ENCODE measurements around the gene TBCD. TPM values are rescaled to one million over a fixed set of nuclear protein-coding genes. Genes with fewer than 3 reads are reported as not detected.
A peak's percentile ranks its signal among the peaks of the same experiment; 100 is the strongest.

The TBCD gene
- total RNA-seq, 3 donors from 2014 or later, result 63.5 to 76.7 (median 66.1) TPM

GRCh38 chr17:82718986-82719685 lies 32.7 kb upstream of the TBCD start:
- Mint-ChIP-seq H3K36me3 (ENCODE audit: insufficient read depth) (peaks cover 28% of the 10 kb centered on the region), H3K9me3 (no peaks in the 10 kb centered on the region), H3K27me3 (ENCODE audit: low read depth) (no peaks in the 10 kb centered on the region), H3K4me1 (ENCODE audit: low read depth) (peaks cover 21% of the 10 kb centered on the region), H3K4me3 (no peak overlapping the region)
- DNase-seq (no peak), ATAC-seq (no peak)

- H3K27me3 Mint-ChIP-seq (ENCODE audit: low read depth), result no peaks in the 10 kb centered on the region
- H3K36me3 Mint-ChIP-seq (ENCODE audit: insufficient read depth), result peaks cover 28% of the 10 kb centered on the region
- DNase-seq (no peak), ATAC-seq (no peak)
- H3K9me3 Mint-ChIP-seq, result no peaks in the 10 kb centered on the region
- H3K4me1 Mint-ChIP-seq (ENCODE audit: low read depth), result peaks cover 21% of the 10 kb centered on the region
- no peak overlapping the region for H3K4me3 Mint-ChIP-seq
These were observed 31.7 kb upstream of the TBCD start for GRCh38 chr17:82720204-82720603.

- ATAC-seq (no peak), DNase-seq (no peak)
- Mint-ChIP-seq H3K27me3 (ENCODE audit: low read depth) (no peaks in the 10 kb centered on the region), H3K36me3 (ENCODE audit: insufficient read depth) (peaks cover 35% of the 10 kb centered on the region), H3K9me3 (no peaks in the 10 kb centered on the region), H3K4me1 (ENCODE audit: low read depth) (peaks cover 11% of the 10 kb centered on the region), H3K4me3 (no peak overlapping the region)
These were observed 29.4 kb upstream of the TBCD start for GRCh38 chr17:82722341-82723013.

DNA sequence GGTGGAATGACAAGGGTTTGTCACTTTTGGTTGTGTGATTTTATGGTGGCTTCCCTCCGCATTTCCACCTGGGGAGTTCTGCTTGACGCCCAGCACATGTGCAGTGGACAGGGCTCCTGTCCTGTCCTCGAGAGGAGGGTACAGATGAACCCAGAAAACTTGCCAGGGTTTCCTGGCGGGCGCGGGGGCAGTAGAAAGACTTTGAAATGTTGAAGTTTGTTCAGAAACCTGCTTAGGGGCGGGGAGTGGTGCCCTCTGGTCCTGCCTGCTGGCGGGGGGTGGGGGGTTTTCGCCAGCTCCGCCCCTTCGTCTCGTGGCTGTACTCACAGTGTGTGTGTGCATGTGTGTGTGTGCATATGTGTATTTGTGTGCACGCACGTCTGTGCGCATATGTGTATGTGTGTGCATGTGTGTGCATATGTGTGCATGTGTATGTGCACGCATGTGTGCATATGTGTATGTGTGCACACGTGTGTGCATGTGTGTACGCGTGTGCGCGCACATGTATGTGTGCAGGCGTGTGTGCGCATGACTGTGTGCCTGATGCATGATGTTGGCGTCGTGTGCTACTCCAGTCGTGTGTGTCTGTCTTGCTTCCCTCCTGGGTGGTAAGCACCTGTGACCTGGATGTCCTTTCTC lies 28.6 kb upstream of the TBCD start:
- Mint-ChIP-seq H3K27me3 (ENCODE audit: low read depth) (no peaks in the 10 kb centered on the region), H3K4me1 (ENCODE audit: low read depth) (peaks cover 4% of the 10 kb centered on the region), H3K36me3 (ENCODE audit: insufficient read depth) (peaks cover 32% of the 10 kb centered on the region), H3K4me3 (no peak overlapping the region), H3K9me3 (no peaks in the 10 kb centered on the region)
- DNase-seq (no peak), ATAC-seq (no peak)

DNA sequence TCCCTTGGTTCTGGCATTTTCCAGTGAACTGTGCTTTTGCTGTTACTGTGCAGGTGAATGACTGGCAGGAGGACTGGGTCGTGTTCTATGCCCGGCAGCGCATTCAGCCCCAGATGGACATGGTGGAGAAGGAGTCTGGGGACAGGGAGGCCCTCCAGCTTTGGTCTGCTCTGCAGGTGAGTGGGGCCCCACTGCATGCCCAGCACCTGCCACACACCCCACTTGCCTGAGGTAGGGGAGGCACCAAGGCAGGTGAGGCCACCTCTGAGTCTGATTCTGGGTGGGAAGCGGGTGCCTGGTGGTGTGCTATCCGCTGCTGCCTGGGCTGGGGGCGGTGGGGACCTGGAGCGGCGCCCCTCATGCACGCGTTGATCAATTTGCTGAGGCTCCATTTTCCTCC lies 25.4 kb upstream of the TBCD start:
- no peaks in the 10 kb centered on the region for H3K9me3 Mint-ChIP-seq
- no peak for ATAC-seq

DNA sequence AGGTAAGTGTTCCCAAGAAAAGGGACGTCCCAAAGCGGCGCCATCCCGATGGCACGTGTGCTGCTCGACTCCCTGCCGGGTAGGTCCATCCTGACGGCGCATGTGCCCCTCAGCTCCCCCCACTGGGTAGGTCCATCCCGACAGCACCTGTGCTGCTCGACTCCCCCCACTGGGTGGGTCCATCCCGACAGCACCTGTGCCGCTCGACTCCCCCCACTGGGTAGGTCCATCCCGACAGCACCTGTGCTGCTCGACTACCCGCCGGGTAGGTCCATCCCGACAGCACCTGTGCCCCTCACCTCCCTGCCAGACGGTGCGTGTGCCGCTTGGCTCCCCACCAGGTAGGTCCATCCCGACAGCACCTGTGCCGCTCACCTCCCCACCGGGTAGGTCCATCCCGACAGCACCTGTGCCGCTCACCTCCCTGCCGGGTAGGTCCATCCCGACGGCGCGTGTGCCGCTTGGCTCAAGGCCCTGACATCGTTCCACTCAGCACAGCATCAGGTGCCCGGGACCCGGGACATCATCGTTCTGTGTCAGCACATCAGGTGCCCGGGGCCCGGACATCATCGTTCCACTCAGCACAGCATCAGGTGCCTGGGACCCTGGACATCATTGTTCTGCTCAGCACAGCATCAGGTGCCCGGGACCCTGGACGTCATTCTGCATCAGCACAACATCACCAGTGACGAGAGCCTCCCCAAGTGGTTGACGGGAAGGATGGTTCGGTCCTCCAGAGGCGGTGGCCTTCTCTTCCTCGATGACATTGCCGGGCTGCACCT lies 22.2 kb upstream of the TBCD start:
- no peak for DNase-seq
- H3K36me3 Mint-ChIP-seq (ENCODE audit: insufficient read depth), result peaks cover 19% of the 10 kb centered on the region
- no peaks in the 10 kb centered on the region for H3K4me1 Mint-ChIP-seq (ENCODE audit: low read depth)
- H3K9me3 Mint-ChIP-seq, result peaks cover 6% of the 10 kb centered on the region
- no peak overlapping the region for H3K4me3 Mint-ChIP-seq
- H3K27me3 Mint-ChIP-seq (ENCODE audit: low read depth), result no peaks in the 10 kb centered on the region
- no peak for ATAC-seq

More for the DNA sequence above, 25.4 kb upstream of the TBCD start:
- no peaks in the 10 kb centered on the region for H3K27me3 Mint-ChIP-seq (ENCODE audit: low read depth)
- H3K36me3 Mint-ChIP-seq (ENCODE audit: insufficient read depth), result peaks cover 28% of the 10 kb centered on the region
- no peak overlapping the region for H3K4me3 Mint-ChIP-seq
- no peaks in the 10 kb centered on the region for H3K4me1 Mint-ChIP-seq (ENCODE audit: low read depth)
- no peak for DNase-seq

- Mint-ChIP-seq H3K4me3 (no peak overlapping the region), H3K27me3 (ENCODE audit: low read depth) (no peaks in the 10 kb centered on the region), H3K4me1 (ENCODE audit: low read depth) (peaks cover 4% of the 10 kb centered on the region), H3K9me3 (peaks cover 6% of the 10 kb centered on the region), H3K36me3 (ENCODE audit: insufficient read depth) (peaks cover 12% of the 10 kb centered on the region)
- DNase-seq (no peak), ATAC-seq (no peak)
These were observed 19.6 kb upstream of the TBCD start for GRCh38 chr17:82732118-82732743.

DNA sequence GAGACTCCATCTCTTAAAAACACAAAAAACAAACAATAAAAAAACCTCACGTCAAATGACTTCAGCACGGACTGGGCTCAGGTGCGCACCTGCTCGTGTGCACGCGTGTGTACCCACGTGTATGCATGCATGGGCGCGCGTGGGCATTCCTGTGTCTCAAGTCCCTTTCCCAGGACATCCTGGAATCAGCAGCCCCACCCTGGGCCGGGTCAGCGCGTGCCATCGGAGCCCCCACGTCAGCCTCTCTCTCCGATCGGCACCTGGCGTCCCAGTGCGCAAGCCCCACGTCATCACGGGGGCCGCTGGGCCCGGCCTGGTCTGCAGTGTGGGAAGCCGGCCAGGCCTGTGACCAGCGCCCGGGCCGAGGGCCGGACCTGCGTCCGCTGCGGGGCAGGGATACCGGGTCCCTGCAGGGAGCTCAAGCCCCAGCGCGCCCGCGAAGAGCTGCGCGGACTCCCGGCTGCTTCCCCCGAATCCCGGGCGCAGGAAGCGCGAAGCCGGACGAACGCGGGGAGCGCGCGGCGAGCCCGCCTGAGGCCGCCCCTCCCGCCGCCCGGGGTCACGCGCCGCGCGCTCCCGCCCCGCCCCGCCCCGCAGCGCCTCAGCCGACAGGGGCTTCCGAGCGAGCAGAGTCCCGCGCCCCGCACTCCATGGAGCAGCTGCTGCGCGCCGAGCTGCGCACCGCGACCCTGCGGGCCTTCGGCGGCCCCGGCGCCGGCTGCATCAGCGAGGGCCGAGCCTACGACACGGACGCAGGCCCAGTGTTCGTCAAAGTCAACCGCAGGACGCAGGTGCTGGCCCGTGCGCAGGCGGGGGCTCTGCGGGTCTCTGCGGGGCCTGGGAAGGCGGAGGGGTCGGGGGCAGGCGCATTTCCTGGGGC lies 16.6 kb upstream of the TBCD start, which contains the start of gene FN3K:
Gene FN3K, plus strand, starts transcription at position 629 of the 880 bp plus-strand sequence. Its CDS starts 22 bp downstream, at position 651.
- Mint-ChIP-seq H3K27me3 (ENCODE audit: low read depth) (no peaks in the 10 kb centered on the region), H3K36me3 (ENCODE audit: insufficient read depth) (peaks cover 8% of the 10 kb centered on the region), H3K4me3 (peak within 1 kb of the TSS; percentile 64), H3K4me1 (ENCODE audit: low read depth) (peaks cover 4% of the 10 kb centered on the region), H3K9me3 (peaks cover 6% of the 10 kb centered on the region)
- ATAC-seq (peak; percentile 81 to 82), DNase-seq (no peak)

DNA sequence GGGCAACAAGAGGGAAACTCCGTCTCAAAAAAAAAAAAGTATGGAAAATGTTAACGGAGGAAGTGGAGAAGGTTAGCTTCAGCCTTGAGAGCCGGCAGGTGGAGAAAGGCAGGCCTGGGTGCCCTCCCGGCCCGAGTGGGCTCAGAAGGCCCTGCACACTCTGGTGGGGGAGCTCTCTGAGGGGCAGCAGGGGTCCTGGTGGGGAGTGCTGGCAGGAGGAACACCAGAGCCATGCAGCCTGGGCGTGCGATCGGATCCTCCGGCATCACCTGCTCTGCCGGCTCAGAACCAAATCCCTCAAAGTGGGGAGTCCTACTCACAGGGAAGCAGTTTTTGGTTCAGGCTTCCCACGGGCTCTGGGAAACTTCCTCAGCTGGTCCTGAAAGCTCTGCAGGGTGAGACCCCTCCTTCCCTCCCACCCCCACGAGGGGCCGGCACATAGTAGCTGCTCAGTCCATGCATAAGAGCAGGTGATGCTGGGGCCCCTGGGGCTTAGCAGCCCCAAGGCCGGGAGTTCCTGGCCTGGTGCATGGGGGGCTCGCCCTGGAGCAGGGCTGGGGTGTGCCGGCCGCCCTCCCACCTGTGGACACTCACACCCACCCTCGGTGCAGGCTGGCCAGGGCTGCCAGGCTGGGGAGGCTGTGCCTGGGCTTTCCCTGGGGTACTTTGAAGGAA lies 15.2 kb upstream of the TBCD start:
- Mint-ChIP-seq H3K4me3 (no peak overlapping the region), H3K9me3 (peaks cover 16% of the 10 kb centered on the region), H3K27me3 (ENCODE audit: low read depth) (no peaks in the 10 kb centered on the region), H3K4me1 (ENCODE audit: low read depth) (peaks cover 4% of the 10 kb centered on the region), H3K36me3 (ENCODE audit: insufficient read depth) (peaks cover 20% of the 10 kb centered on the region)
- ATAC-seq, result no peak
- no peak for DNase-seq

GRCh38 chr17:82737967-82738877 lies 13.6 kb upstream of the TBCD start:
- DNase-seq, result no peak
- Mint-ChIP-seq H3K4me3 (no peak overlapping the region), H3K9me3 (peaks cover 13% of the 10 kb centered on the region), H3K4me1 (ENCODE audit: low read depth) (peaks cover 4% of the 10 kb centered on the region), H3K36me3 (ENCODE audit: insufficient read depth) (peaks cover 20% of the 10 kb centered on the region), H3K27me3 (ENCODE audit: low read depth) (no peaks in the 10 kb centered on the region)
- no peak for ATAC-seq

DNA sequence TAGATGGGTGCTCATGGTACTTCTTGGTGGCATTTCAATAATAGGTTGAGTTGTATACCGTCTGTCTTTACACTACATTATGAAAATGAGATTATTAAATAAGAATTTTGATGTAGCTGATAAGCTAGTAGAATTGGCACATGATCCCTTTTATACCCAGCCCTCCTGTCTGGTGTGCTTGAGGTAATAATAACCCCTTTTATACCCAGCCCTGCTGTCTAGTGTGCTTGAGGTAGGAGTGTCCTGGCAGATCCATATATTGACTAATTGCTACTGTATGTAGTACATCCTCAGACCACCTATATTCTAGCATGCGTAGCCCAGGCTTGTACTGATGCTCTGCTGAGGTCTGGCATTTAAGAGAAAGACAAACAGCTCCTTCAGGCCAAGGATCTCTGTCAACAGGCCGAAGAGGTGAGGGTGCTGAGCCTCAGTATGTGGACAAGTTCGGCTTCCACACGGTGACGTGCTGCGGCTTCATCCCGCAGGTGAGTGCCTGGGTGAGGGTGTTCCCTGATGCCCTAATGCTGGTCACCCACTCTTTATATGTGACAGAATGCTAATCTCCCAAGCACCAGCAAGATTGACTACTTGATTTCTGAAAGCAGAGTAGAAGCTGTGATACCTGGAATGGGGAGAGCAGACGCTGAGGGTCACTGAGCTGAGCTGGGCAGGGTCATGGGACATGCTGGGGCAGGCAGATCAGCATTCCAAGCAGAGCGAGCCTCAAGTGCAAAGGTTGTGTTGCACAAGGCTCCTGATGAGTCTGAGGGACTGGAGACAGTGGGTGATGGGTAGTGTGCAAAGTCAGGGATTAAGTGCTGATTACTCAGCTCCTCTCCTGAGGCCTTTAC lies 10.7 kb upstream of the TBCD start:
- Mint-ChIP-seq H3K27me3 (ENCODE audit: low read depth) (no peaks in the 10 kb centered on the region), H3K4me1 (ENCODE audit: low read depth) (peaks cover under 1% of the 10 kb centered on the region), H3K9me3 (peaks cover 12% of the 10 kb centered on the region), H3K4me3 (no peak overlapping the region), H3K36me3 (ENCODE audit: insufficient read depth) (peaks cover 17% of the 10 kb centered on the region)
- no peak for DNase-seq
- no peak for ATAC-seq

All from activated T-cell treated with anti-CD3 and anti-CD28 coated beads, Interleukin-2, amount 50 U/mL, for 4 hours (primary cell).